HepG2 (cell line): ENCODE data around the gene FUT1. TPM values are rescaled to one million over a fixed set of nuclear protein-coding genes. Genes with fewer than 3 reads are reported as not detected.

ENCODE experiments used
- AGO2 ChIP-seq: fragments of 200-400 bp; formaldehyde crosslinking; optimal IDR thresholded peaks from 2 replicates; pipeline ENCODE3; 2017; ENCODE audit warnings: mild to moderate bottlenecking, low read depth, low read length, moderate library complexity
- AHR ChIP-seq: IDR thresholded peaks from 2 replicates; pipeline ENCODE4 v1.6.1; 2018; ENCODE audit warnings: missing genetic modification reagents, missing compliant biosample characterization
- CHD4 ChIP-seq: fragments of 200-600 bp; sonication (generic); IDR thresholded peaks from 2 replicates; pipeline ENCODE4 v1.7.0; 2017; ENCODE audit warnings: mild to moderate bottlenecking, low read length, borderline replicate concordance
- GLI4 ChIP-seq: sonication (generic); formaldehyde crosslinking; IDR thresholded peaks from 2 replicates; pipeline ENCODE4 v1.5.1; 2020; ENCODE audit warnings: missing genetic modification reagents, mild to moderate bottlenecking, moderate library complexity, borderline replicate concordance
- MEIS1 ChIP-seq: sonication (generic); formaldehyde crosslinking; IDR thresholded peaks from 2 replicates; pipeline ENCODE4 v1.9.0; 2021; ENCODE audit warnings: mild to moderate bottlenecking, missing genetic modification reagents, moderate library complexity, borderline replicate concordance
- NCOA2 ChIP-seq: sonication (generic); formaldehyde crosslinking; IDR thresholded peaks from 2 replicates; pipeline ENCODE4 v1.8.0; 2022; ENCODE audit warnings: inconsistent platforms
- NFAT5 ChIP-seq: sonication (generic); formaldehyde crosslinking; IDR thresholded peaks from 2 replicates; pipeline ENCODE4 v1.4.0; 2020; ENCODE audit warnings: missing genetic modification reagents
- NFKB2 ChIP-seq: sonication (generic); formaldehyde crosslinking; IDR thresholded peaks from 2 replicates; pipeline ENCODE4 v1.4.0; 2020; ENCODE audit warnings: missing genetic modification reagents, borderline replicate concordance
- PBX3 ChIP-seq: sonication (generic); formaldehyde crosslinking; IDR thresholded peaks from 2 replicates; pipeline ENCODE4 v1.8.1; 2023; ENCODE audit warnings: missing genetic modification reagents, inconsistent platforms, borderline replicate concordance
- POLR2A ChIP-seq, 2 experiments: IDR thresholded peaks; 2 replicates each; pipeline ENCODE4 v1.6.1; 2011; ENCODE audit warnings: low read depth in 2 of 2, low read length in 2 of 2, mild to moderate bottlenecking in 1 of 2, moderate library complexity in 1 of 2; ENCODE audit not compliant: insufficient read depth in 1 of 2
- POLR2AphosphoS2 ChIP-seq: IDR thresholded peaks from 2 replicates; pipeline ENCODE4 v1.6.1; 2011; ENCODE audit warnings: low read depth, low read length, improper control_type of control experiment
- PPARG ChIP-seq: conservative IDR thresholded peaks from 2 replicates; pipeline ENCODE4 v1.6.1; 2016; ENCODE audit warnings: missing biosample characterization, missing genetic modification reagents
- RFX3 ChIP-seq: IDR thresholded peaks from 2 replicates; pipeline ENCODE4 v1.6.1; 2016; ENCODE audit warnings: missing biosample characterization, missing genetic modification reagents
- YEATS4 ChIP-seq: sonication (generic); formaldehyde crosslinking; IDR thresholded peaks from 2 replicates; pipeline ENCODE4 v1.4.0; 2020; ENCODE audit warnings: missing genetic modification reagents, borderline replicate concordance
- ZBTB7B ChIP-seq: sonication (generic); formaldehyde crosslinking; IDR thresholded peaks from 2 replicates; pipeline ENCODE4 v1.4.0; 2020; ENCODE audit warnings: missing genetic modification reagents
- ZEB1 ChIP-seq: IDR thresholded peaks from 2 replicates; pipeline ENCODE4 v1.6.1; 2012; ENCODE audit warnings: mild to moderate bottlenecking, low read depth, inconsistent platforms; ENCODE audit not compliant: insufficient replicate concordance
- ZFX ChIP-seq: sonication (generic); formaldehyde crosslinking; IDR thresholded peaks from 2 replicates; pipeline ENCODE4 v1.4.0; 2020; ENCODE audit warnings: mild to moderate bottlenecking, low read depth, missing genetic modification reagents, moderate library complexity
- ZNF546 ChIP-seq: sonication (generic); formaldehyde crosslinking; conservative IDR thresholded peaks from 2 replicates; pipeline ENCODE4 v1.8.1; 2023; ENCODE audit warnings: mild to moderate bottlenecking, missing genetic modification reagents
- ZNF782 ChIP-seq: sonication (generic); formaldehyde crosslinking; IDR thresholded peaks from 2 replicates; pipeline ENCODE4 v1.4.0; 2020; ENCODE audit warnings: missing genetic modification reagents, mild to moderate bottlenecking, borderline replicate concordance
- polyA plus RNA-seq, 8 experiments: library from polyadenylated mRNA; depleted of rRNA in 3 of 8; stranded (reverse) in 7 of 8; unstranded in 1 of 8; fragments of >200 nt; fragmentation: Illumina TruSeq in 4 of 8; extraction: Trizol in 4 of 8; gene quantifications; 2 replicates each; pipeline versions ENCODE4 v1.2.1 to v1.2.3, GENCODE V29; 2011 to 2016; ENCODE audit warnings: low read depth in 4 of 8, missing spikeins in 1 of 8, mixed read lengths in 1 of 8; ENCODE audit not compliant: insufficient read depth in 1 of 8
- total RNA-seq, 5 experiments: library from RNA; depleted of rRNA; stranded (reverse); fragments of >200 nt; fragmentation: Illumina TruSeq; extraction: Trizol; gene quantifications; 2 replicates each; pipeline ENCODE4 v1.2.3, GENCODE V29; 2016; ENCODE audit warnings: low read depth in 1 of 5
- TF ChIP-seq, protein P1 (sequence below): IDR thresholded peaks from 2 replicates; pipeline ENCODE4 v1.6.1; 2016; ENCODE audit warnings: missing biosample characterization, missing genetic modification reagents, low read depth
- TF ChIP-seq, protein P2 (sequence below): sonication (generic); formaldehyde crosslinking; IDR thresholded peaks from 2 replicates; pipeline ENCODE4 v1.4.0; 2020; ENCODE audit warnings: missing genetic modification reagents

Gene FUT1
- total and polyA plus RNA-seq, 2 of the 13 experiments (the other 11 are each of a cell fraction or from before 2014, with no cell fraction given): 0.07 to 1.1 TPM

DNA sequence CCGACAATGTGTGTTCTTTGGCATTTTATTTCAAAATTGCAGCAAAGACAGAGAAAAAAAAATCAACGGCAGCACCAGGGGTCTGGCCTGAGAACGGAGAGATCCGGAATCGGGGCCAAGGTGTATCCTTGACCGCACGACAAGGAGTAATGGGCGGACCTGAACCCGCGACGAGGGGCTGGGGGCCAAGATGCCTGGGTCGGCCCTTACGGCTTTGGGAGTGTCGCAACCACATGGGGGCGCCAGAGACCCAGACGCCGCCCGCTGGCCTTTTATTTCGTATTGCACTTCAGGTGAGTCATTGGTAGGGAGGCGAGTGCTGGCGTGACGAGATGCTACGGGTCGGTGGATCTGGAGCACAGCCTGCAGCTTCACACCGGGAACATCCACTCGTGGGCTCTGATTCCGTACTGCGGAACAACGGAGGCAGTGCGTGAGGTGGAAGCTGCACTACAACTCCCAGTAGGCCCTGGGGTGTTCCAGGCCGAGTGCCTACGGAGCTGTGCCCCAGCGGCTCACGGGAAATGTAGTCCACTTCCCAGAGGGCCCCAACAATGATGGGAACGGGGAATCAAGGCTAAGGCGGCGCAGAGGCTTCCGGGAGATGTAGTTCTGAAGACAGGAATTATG is 42.7 kb upstream of the FUT1 start (continued):
- TF ChIP-seq PBX3 (CRISPR knock-in tag): no peak
- TF ChIP-seq, protein P1, sequence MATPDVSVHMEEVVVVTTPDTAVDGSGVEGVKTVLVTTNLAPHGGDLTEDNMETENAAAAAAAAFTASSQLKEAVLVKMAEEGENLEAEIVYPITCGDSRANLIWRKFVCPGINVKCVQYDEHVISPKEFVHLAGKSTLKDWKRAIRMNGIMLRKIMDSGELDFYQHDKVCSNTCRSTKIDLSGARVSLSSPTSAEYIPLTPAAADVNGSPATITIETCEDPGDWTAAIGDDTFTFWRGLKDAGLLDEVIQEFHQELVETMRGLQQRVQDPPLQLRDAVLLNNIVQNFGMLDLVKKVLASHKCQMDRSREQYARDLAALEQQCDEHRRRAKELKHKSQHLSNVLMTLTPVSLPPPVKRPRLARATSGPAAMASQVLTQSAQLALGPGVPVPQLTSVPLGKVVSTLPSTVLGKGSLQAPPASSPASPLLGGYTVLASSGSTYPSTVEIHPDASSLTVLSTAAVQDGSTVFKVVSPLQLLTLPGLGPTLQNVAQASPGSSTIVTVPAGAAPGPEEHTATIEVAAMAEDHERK: peak; percentile 50; the same call in 1 of the 2 replicates
- TF ChIP-seq NFAT5 (CRISPR knock-in tag): no peak
- TF ChIP-seq POLR2AphosphoS2: no peak
- no peak for TF ChIP-seq AGO2
- TF ChIP-seq ZBTB7B (CRISPR knock-in tag): no peak
- TF ChIP-seq ZNF546 (CRISPR knock-in tag): no peak
- TF ChIP-seq AHR: 0 out of 2 replicates have a peak, but pooled peaks have one; percentile 11
- peak; percentile 27; the same call in 1 of the 2 replicates for TF ChIP-seq NCOA2 (CRISPR knock-in tag)
- peak; percentile 57; the same call in 1 of the 2 replicates for TF ChIP-seq NFKB2 (CRISPR knock-in tag)
- no peak for TF ChIP-seq PPARG
- TF ChIP-seq GLI4: no peak
- TF ChIP-seq ZEB1: peak; percentile 47
- no peak for TF ChIP-seq CHD4
- peak; percentile 18; the same call in 1 of the 2 replicates for TF ChIP-seq MEIS1
- TF ChIP-seq POLR2A (IDR thresholded peaks at IDR 0.05; ENCODE audit: insufficient read depth in 1 of 2, low read depth in 2 of 2, low read length in 2 of 2): peak in 1 of 2 experiments; percentile 39; a peak in 1 of 4 replicates
- TF ChIP-seq, protein P2, sequence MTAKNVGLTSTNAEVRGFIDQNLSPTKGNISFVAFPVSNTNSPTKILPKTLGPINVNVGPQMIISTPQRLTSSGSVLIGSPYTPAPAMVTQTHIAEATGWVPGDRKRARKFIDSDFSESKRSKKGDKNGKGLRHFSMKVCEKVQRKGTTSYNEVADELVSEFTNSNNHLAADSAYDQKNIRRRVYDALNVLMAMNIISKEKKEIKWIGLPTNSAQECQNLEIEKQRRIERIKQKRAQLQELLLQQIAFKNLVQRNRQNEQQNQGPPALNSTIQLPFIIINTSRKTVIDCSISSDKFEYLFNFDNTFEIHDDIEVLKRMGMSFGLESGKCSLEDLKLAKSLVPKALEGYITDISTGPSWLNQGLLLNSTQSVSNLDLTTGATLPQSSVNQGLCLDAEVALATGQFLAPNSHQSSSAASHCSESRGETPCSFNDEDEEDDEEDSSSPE: 0 out of 2 replicates have a peak, but pooled peaks have one; percentile 28
- no peak for TF ChIP-seq RFX3 (CRISPR knock-in tag)
- no peak for TF ChIP-seq YEATS4 (CRISPR knock-in tag)
- peak; percentile 93 for TF ChIP-seq ZFX (CRISPR knock-in tag)
- no peak for TF ChIP-seq ZNF782
